WTC11 (cell line): ENCODE measurements around the gene SEC31B. TPM values are rescaled to one million over a fixed set of nuclear protein-coding genes. Genes with fewer than 3 reads are reported as not detected.

ENCODE experiments used
- ATAC-seq: fragments of 200-7000 bp; cut with Tn5 transposase; 2 replicates; pipeline ENCODE4 v1.10.0; 2021; ENCODE audit warnings: mild to moderate bottlenecking, moderate library complexity
- CTCF ChIA-PET: fragments of 300-600 bp; sonication (Branson Sonifier 250); formaldehyde crosslinking; loops from one replicate; lab custom pipeline; 2021; ENCODE audit warnings: antibody characterized with exemption; lab: Charles Lee
- POLR2A ChIA-PET: fragments of 350-600 bp; sonication (Branson Sonifier 250); formaldehyde crosslinking; loops from one replicate; lab custom pipeline; 2021; ENCODE audit warnings: antibody characterized with exemption; lab: Charles Lee
- DNase-seq: peaks from one replicate; pipeline ENCODE4 v3.0.0; 2021; ENCODE audit warnings: low spot score
- H3K27ac Mint-ChIP-seq: 2 replicates; pipeline ENCODE4 v1.8.0; 2021; ENCODE audit warnings: mixed read lengths
- H3K27me3 Mint-ChIP-seq: 2 replicates; pipeline ENCODE4 v1.8.0; 2021; ENCODE audit warnings: low read depth, mild to moderate bottlenecking, moderate library complexity, mixed read lengths
- H3K36me3 Mint-ChIP-seq: 2 replicates; pipeline ENCODE4 v1.8.0; 2021; ENCODE audit warnings: mixed read lengths
- H3K4me1 Mint-ChIP-seq: 2 replicates; pipeline ENCODE4 v1.8.0; 2022; ENCODE audit warnings: mixed read lengths
- H3K4me3 Mint-ChIP-seq: 2 replicates; pipeline ENCODE4 v1.8.0; 2021; ENCODE audit warnings: mild to moderate bottlenecking, moderate library complexity, mixed read lengths
- H3K9me3 Mint-ChIP-seq: 2 replicates; pipeline ENCODE4 v1.8.0; 2021; ENCODE audit warnings: mixed read lengths
- ATF3 ChIP-seq: sonication (generic); formaldehyde crosslinking; conservative IDR thresholded peaks from 2 replicates; pipeline ENCODE4 v1.8.1; 2022; ENCODE audit warnings: mild to moderate bottlenecking, missing genetic modification reagents
- CREB1 ChIP-seq: sonication (generic); formaldehyde crosslinking; IDR thresholded peaks from 2 replicates; pipeline ENCODE4 v1.8.0; 2023; ENCODE audit warnings: mild to moderate bottlenecking, missing genetic modification reagents
- CTCF ChIP-seq: fragments of 200-600 bp; IDR thresholded peaks from 2 replicates; pipeline ENCODE4 v1.8.0; 2022; ENCODE audit warnings: antibody characterized with exemption
- ETV6 ChIP-seq: sonication (generic); formaldehyde crosslinking; IDR thresholded peaks from 2 replicates; pipeline ENCODE4 v1.8.1; 2022; ENCODE audit warnings: mild to moderate bottlenecking, missing genetic modification reagents
- GTF2I ChIP-seq: fragments of 250-450 bp; sonication (Bioruptor Pico); conservative IDR thresholded peaks from 2 replicates; pipeline ENCODE4 v1.4.0; 2021; ENCODE audit warnings: mild to moderate bottlenecking
- IRF2 ChIP-seq: sonication (generic); formaldehyde crosslinking; IDR thresholded peaks from 2 replicates; pipeline ENCODE4 v1.8.0; 2022; ENCODE audit warnings: low read depth, missing genetic modification reagents, borderline replicate concordance
- KAT7 ChIP-seq: sonication (generic); formaldehyde crosslinking; IDR thresholded peaks from 2 replicates; pipeline ENCODE4 v1.8.1; 2023; ENCODE audit warnings: missing genetic modification reagents, mild to moderate bottlenecking, borderline replicate concordance
- MXD4 ChIP-seq: fragments of 250-450 bp; sonication (Bioruptor Pico); IDR thresholded peaks from 2 replicates; pipeline ENCODE4 v1.8.0; 2021; ENCODE audit warnings: mild to moderate bottlenecking, moderate library complexity, borderline replicate concordance
- MYBL2 ChIP-seq: sonication (generic); formaldehyde crosslinking; IDR thresholded peaks from 2 replicates; pipeline ENCODE4 v1.8.1; 2023; ENCODE audit warnings: mild to moderate bottlenecking, moderate library complexity, missing genetic modification reagents
- NFATC4 ChIP-seq: fragments of 250-450 bp; sonication (Bioruptor Pico); IDR thresholded peaks from 2 replicates; pipeline ENCODE4 v1.9.0; 2021; ENCODE audit warnings: mild to moderate bottlenecking
- NR2C2 ChIP-seq: sonication (generic); formaldehyde crosslinking; IDR thresholded peaks from 2 replicates; pipeline ENCODE4 v1.8.0; 2022; ENCODE audit warnings: mild to moderate bottlenecking, missing genetic modification reagents
- NR3C1 ChIP-seq: sonication (generic); formaldehyde crosslinking; conservative IDR thresholded peaks from 2 replicates; pipeline ENCODE4 v1.8.1; 2023; ENCODE audit warnings: low read depth, mild to moderate bottlenecking, missing genetic modification reagents
- TP53 ChIP-seq: sonication (generic); formaldehyde crosslinking; IDR thresholded peaks from 2 replicates; pipeline ENCODE4 v1.8.1; 2023; ENCODE audit warnings: mild to moderate bottlenecking, missing genetic modification reagents
- ZNF317 ChIP-seq: sonication (generic); formaldehyde crosslinking; IDR thresholded peaks from 2 replicates; pipeline ENCODE4 v1.8.1; 2023; ENCODE audit warnings: low read depth, mild to moderate bottlenecking, moderate library complexity, missing genetic modification reagents, borderline replicate concordance
- ZNF512 ChIP-seq: sonication (generic); formaldehyde crosslinking; IDR thresholded peaks from 2 replicates; pipeline ENCODE4 v1.8.1; 2022; ENCODE audit warnings: missing genetic modification reagents, borderline replicate concordance
- ZNF532 ChIP-seq: fragments of 250-450 bp; sonication (Bioruptor Pico); IDR thresholded peaks from 2 replicates; pipeline ENCODE4 v1.9.0; 2021; ENCODE audit warnings: mild to moderate bottlenecking, borderline replicate concordance
- total RNA-seq: library from RNA; stranded (reverse); gene quantifications from 3 replicates; pipeline ENCODE4 v1.2.3, GENCODE V29; 2021

SEC31B gene
- total RNA-seq, 1 experiment from 2014 or later: 6.7 TPM

GRCh38 chr10:100561005-100561404 is 41.3 kb upstream of the SEC31B start:
- POLR2A ChIA-PET: interaction anchor here (1.3 kb wide), 1 partner anchor 317 kb away, joined by 4 read pairs; no protein-coding TSS in a partner anchor

More at GRCh38 chr10:100561005-100561404, 41.3 kb upstream of the SEC31B start:
- Mint-ChIP-seq H3K9me3 (no peaks in the 10 kb centered on the region), H3K4me3 (no peak overlapping the region), H3K4me1 (peaks cover 9% of the 10 kb centered on the region; the same call in 1 of the 2 replicates), H3K27ac (no peak overlapping the region), H3K27me3 (peaks cover 40% of the 10 kb centered on the region), H3K36me3 (peaks cover 4% of the 10 kb centered on the region; the same call in 1 of the 2 replicates)
- ATAC-seq (no peak), DNase-seq (no peak)
- CTCF ChIA-PET: interaction anchor here (0.6 to 5.5 kb wide), 10 partner anchors 9 to 333 kb away, joined by 3 to 107 read pairs (median 4); partner anchors contain the start of gene HIF1AN
- TF ChIP-seq IRF2 (CRISPR knock-in tag): no peak
- TF ChIP-seq NFATC4: no peak
- TF ChIP-seq ATF3 (CRISPR knock-in tag): no peak
- TF ChIP-seq TP53: no peak
- no peak for TF ChIP-seq ZNF532 (CRISPR knock-in tag)
- no peak for TF ChIP-seq NR2C2 (CRISPR knock-in tag)
- TF ChIP-seq ZNF317: no peak
- no peak for TF ChIP-seq KAT7 (CRISPR knock-in tag)
- TF ChIP-seq NR3C1: no peak
- no peak for TF ChIP-seq MXD4 (CRISPR knock-in tag)
- TF ChIP-seq ZNF512 (CRISPR knock-in tag): no peak
- TF ChIP-seq MYBL2 (CRISPR knock-in tag): no peak
- no peak for TF ChIP-seq CREB1
- no peak for TF ChIP-seq CTCF
- TF ChIP-seq ETV6 (CRISPR knock-in tag): no peak
- TF ChIP-seq GTF2I (CRISPR knock-in tag): no peak
